ENCODE data around the gene TRIOBP.
A peak's percentile ranks its signal among the peaks of the same experiment; 100 is the strongest.
"Not testable (repeated sequence)": the region's sequence is repeated elsewhere in the genome, so short reads cannot be mapped to it uniquely, and the experiment has no call there.

Gene TRIOBP

GRCh38 chr22:37781434-37782059 is 84.7 kb downstream of the TRIOBP start:
- no peak for DNase-seq

GRCh38 chr22:37782340-37783168 is 85.7 kb downstream of the TRIOBP start:
- DNase-seq: no peak

GRCh38 chr22:37784829-37785495 is 88.1 kb downstream of the TRIOBP start:
- DNase-seq: no peak

- DNase-seq: no peak
Observed at GRCh38 chr22:37790234-37790633, 93.4 kb downstream of the TRIOBP start.

- DNase-seq: no peak
Observed at GRCh38 chr22:37792494-37792893, 95.6 kb downstream of the TRIOBP start.

GRCh38 chr22:37794376-37794775 is 97.5 kb downstream of the TRIOBP start:
- DNase-seq: no peak

GRCh38 chr22:37796079-37796478 is 99.2 kb downstream of the TRIOBP start:
- no peak for DNase-seq

- DNase-seq: not testable (repeated sequence)
Observed at GRCh38 chr22:37797259-37797658, 100.4 kb downstream of the TRIOBP start.

GRCh38 chr22:37797874-37798500 is 101.1 kb downstream of the TRIOBP start:
- DNase-seq: no peak

GRCh38 chr22:37799979-37800378 is 103.1 kb downstream of the TRIOBP start:
- DNase-seq: not testable (repeated sequence)

- DNase-seq: no peak
Observed at GRCh38 chr22:37801946-37802309, 105.1 kb downstream of the TRIOBP start.

- no peak for DNase-seq
Observed at GRCh38 chr22:37802310-37803194, 105.7 kb downstream of the TRIOBP start.

GRCh38 chr22:37803195-37803638 is 106.4 kb downstream of the TRIOBP start:
- DNase-seq: no peak

- DNase-seq: no peak
Observed at GRCh38 chr22:37803639-37804351, 106.9 kb downstream of the TRIOBP start.

- DNase-seq: no peak
Observed at GRCh38 chr22:37804352-37804880, 107.6 kb downstream of the TRIOBP start.

GRCh38 chr22:37804881-37805809 is 108.3 kb downstream of the TRIOBP start:
- DNase-seq: peak; percentile 59

GRCh38 chr22:37805810-37806277 is 109.0 kb downstream of the TRIOBP start:
- DNase-seq: no peak

- DNase-seq: no peak
Observed at GRCh38 chr22:37806409-37807333, 109.8 kb downstream of the TRIOBP start.

All from central memory CD4-positive, alpha-beta T cell (primary cell).